Neutrophil (primary cell): ENCODE results near the gene PDLIM1.

ENCODE experiments used
- H3K27ac ChIP-seq: fragments of 200-600 bp; sonication (generic); 2 replicates; pipeline ENCODE4 v1.5.1; 2016; ENCODE audit warnings: mild to moderate bottlenecking, moderate library complexity
- H3K27me3 ChIP-seq: fragments of 200-600 bp; sonication (generic); 2 replicates; pipeline ENCODE4 v1.6.0; 2016; ENCODE audit warnings: mild to moderate bottlenecking
- H3K36me3 ChIP-seq: fragments of 200-600 bp; sonication (generic); 2 replicates; pipeline ENCODE4 v1.5.1; 2017
- H3K4me1 ChIP-seq, 2 experiments: fragments of 200-600 bp in 1 of 2; sonication (generic) in 1 of 2; 1 replicate in 1 of 2; 2 replicates in 1 of 2; pipeline versions ENCODE4 v1.5.1 to v1.6.1; 2013 to 2016; ENCODE audit warnings: low read depth in 1 of 2, low read length in 1 of 2, mild to moderate bottlenecking in 1 of 2, moderate library complexity in 1 of 2; ENCODE audit not compliant: control insufficient read depth in 1 of 2, insufficient read depth in 1 of 2
- H3K4me3 ChIP-seq, 2 experiments: fragments of 200-600 bp in 1 of 2; sonication (generic) in 1 of 2; 1 replicate in 1 of 2; 2 replicates in 1 of 2; pipeline ENCODE4 v1.5.1; 2013 to 2016; ENCODE audit warnings: low read depth in 1 of 2, low read length in 1 of 2, mild to moderate bottlenecking in 1 of 2, moderate library complexity in 1 of 2
- H3K9me3 ChIP-seq: fragments of 200-600 bp; sonication (generic); 2 replicates; pipeline ENCODE4 v1.5.1; 2016
- TF ChIP-seq, protein P1 (sequence below): fragments of 200-600 bp; sonication (generic); IDR thresholded peaks from 2 replicates; pipeline ENCODE4 v1.5.1; 2016; ENCODE audit warnings: antibody characterized with exemption

Gene PDLIM1

DNA sequence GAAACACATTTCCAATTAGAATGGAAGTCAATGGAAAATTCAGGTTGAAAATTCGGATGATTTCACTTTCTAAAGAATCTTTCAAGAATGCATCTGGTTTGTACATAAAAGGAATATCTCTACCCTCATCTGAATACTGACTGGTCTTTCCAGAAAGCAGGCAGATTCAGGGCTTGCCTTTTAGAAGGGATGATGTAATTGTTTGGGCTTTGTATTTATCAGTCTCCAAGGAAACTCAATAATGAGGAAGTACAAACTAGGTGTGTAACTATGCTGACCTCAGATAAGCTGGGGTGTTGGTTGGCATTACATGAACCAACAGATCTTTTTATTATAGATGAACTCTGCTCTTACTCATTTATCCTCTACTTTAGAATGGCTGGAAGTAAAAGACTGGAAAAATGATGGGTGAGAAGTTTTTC is 24.1 kb downstream of the PDLIM1 start:
- Histone ChIP-seq H3K4me3 (no peak overlapping the region), H3K27me3 (no peaks in the 10 kb centered on the region), H3K36me3 (no peaks in the 10 kb centered on the region), H3K9me3 (no peaks in the 10 kb centered on the region), H3K27ac (no peak overlapping the region), H3K4me1 (no peaks in the 10 kb centered on the region)
- TF ChIP-seq, protein P1, sequence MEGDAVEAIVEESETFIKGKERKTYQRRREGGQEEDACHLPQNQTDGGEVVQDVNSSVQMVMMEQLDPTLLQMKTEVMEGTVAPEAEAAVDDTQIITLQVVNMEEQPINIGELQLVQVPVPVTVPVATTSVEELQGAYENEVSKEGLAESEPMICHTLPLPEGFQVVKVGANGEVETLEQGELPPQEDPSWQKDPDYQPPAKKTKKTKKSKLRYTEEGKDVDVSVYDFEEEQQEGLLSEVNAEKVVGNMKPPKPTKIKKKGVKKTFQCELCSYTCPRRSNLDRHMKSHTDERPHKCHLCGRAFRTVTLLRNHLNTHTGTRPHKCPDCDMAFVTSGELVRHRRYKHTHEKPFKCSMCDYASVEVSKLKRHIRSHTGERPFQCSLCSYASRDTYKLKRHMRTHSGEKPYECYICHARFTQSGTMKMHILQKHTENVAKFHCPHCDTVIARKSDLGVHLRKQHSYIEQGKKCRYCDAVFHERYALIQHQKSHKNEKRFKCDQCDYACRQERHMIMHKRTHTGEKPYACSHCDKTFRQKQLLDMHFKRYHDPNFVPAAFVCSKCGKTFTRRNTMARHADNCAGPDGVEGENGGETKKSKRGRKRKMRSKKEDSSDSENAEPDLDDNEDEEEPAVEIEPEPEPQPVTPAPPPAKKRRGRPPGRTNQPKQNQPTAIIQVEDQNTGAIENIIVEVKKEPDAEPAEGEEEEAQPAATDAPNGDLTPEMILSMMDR = no peak

DNA sequence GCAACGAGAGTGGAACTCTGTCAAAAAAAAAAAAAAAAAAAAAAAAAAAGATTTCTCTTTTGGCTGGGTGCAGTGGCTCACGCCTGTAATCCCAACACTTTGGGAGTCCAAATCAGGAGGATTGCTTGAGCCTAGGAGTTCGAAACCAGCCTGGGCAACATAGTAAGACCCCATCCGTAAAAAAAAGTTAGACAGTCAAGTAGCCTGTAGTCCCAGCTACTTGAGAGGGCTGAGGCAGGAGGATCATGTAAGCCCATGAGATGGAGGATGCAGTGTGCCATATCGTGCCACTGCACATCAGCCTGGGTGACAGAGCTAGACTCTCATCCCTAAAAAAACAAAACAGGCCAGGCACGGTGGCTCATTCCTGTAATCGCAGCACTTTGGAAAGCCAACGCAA is 25.2 kb downstream of the PDLIM1 start:
- H3K27ac ChIP-seq = no peak overlapping the region
- no peak overlapping the region for H3K4me3 ChIP-seq
- H3K4me1 ChIP-seq = no peaks in the 10 kb centered on the region
- H3K36me3 ChIP-seq = no peaks in the 10 kb centered on the region
- TF ChIP-seq, protein P1 = no peak
- H3K9me3 ChIP-seq = no peaks in the 10 kb centered on the region
- no peaks in the 10 kb centered on the region for H3K27me3 ChIP-seq

- TF ChIP-seq, protein P1 = no peak
- no peaks in the 10 kb centered on the region for H3K9me3 ChIP-seq
- H3K4me1 ChIP-seq = no peaks in the 10 kb centered on the region
- no peaks in the 10 kb centered on the region for H3K36me3 ChIP-seq
- no peaks in the 10 kb centered on the region for H3K27me3 ChIP-seq
- H3K27ac ChIP-seq = no peak overlapping the region
- H3K4me3 ChIP-seq = no peak overlapping the region
Observed at GRCh38 chr10:95264227-95265051, 26.4 kb downstream of the PDLIM1 start.

DNA sequence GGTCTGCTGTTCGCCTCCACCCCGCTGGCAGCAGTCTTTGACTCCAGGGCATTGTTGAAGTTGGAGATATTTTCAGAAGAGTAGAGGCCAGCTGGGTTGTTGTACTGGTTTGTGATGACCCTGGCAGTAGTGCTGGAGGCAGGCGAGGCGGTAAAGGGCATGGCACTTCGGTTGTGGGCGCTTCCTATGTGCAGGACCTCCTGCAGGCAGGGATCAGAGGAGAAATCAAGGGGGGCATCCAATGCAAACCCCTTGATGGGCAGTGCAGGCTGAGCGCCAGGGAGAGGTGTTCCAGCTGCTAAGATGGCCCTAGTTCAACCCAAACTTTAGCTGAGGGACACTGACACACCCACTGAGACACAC is 27.0 kb downstream of the PDLIM1 start:
- no peaks in the 10 kb centered on the region for H3K36me3 ChIP-seq
- H3K27me3 ChIP-seq = no peaks in the 10 kb centered on the region
- no peak overlapping the region for H3K27ac ChIP-seq
- TF ChIP-seq, protein P1 = no peak
- no peaks in the 10 kb centered on the region for H3K4me1 ChIP-seq
- no peaks in the 10 kb centered on the region for H3K9me3 ChIP-seq
- no peak overlapping the region for H3K4me3 ChIP-seq

- no peaks in the 10 kb centered on the region for H3K27me3 ChIP-seq
- no peaks in the 10 kb centered on the region for H3K36me3 ChIP-seq
- no peaks in the 10 kb centered on the region for H3K9me3 ChIP-seq
- no peak overlapping the region for H3K4me3 ChIP-seq
- TF ChIP-seq, protein P1 = no peak
- H3K27ac ChIP-seq = no peak overlapping the region
- peaks cover 0 to 8% of the 10 kb centered on the region in 2 experiments for H3K4me1 ChIP-seq
Observed at GRCh38 chr10:95262763-95263518, 27.9 kb downstream of the PDLIM1 start.
